Right lobe of liver (tissue), 4 donors: ENCODE results near the gene WDR82.

ENCODE experiments used
- POLR2A ChIP-seq: fragments of 450-650 bp; IDR thresholded peaks from one replicate; pipeline ENCODE4 v1.6.1; 2017; ENCODE audit warnings: antibody characterized with exemption, mild to moderate bottlenecking
- TF ChIP-seq, protein P1 (sequence below), 4 donors: fragments of 200-600 bp in 3 of 4; fragments of 450-650 bp in 1 of 4; IDR thresholded peaks; one replicate each; pipeline versions ENCODE4 v1.5.1 to v1.8.0; 2016 to 2022; ENCODE audit warnings: antibody characterized with exemption in 4 of 4, mild to moderate bottlenecking in 2 of 4
- donor health status: DM: no; HTN: no; CAD: no.
- donor health status: DM: no; HTN: no; CAD: no.
- donor health status: DM: no; HTN: yes; CAD: no.

DNA sequence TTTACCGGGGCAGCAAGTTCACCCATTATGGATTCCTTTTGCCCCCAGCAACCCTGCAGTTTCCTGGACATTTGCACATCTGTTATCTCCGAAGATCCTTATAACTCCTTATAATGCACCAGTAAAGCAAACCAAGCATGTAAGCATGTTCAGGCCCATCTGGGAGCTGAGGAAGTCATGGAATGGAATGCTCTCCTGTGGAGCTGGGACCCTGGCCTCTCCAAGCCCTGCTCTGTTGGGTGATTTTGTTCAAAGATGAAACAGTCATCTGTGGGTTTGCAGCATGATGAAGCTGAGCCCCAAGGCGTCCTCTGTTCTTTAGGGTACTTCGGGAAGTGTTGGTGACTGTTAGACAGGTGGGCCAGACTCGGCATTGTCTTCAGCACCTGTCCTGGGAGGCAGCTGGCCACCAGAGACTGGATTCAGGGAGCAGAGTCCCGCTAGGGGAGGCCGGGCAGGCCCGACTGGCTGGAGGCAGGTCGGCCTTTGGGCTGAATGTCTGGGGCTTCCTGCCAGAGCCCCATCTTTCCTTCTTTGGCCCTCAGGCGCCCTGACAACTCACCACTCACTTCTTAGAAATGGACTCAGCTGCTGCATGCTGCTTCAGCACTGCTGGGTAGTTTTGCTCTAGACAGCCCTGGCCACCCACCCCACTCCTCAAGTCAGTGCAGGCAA, 41.6 kb upstream of the WDR82 start:
- TF ChIP-seq POLR2A: no peak
- TF ChIP-seq, protein P1, sequence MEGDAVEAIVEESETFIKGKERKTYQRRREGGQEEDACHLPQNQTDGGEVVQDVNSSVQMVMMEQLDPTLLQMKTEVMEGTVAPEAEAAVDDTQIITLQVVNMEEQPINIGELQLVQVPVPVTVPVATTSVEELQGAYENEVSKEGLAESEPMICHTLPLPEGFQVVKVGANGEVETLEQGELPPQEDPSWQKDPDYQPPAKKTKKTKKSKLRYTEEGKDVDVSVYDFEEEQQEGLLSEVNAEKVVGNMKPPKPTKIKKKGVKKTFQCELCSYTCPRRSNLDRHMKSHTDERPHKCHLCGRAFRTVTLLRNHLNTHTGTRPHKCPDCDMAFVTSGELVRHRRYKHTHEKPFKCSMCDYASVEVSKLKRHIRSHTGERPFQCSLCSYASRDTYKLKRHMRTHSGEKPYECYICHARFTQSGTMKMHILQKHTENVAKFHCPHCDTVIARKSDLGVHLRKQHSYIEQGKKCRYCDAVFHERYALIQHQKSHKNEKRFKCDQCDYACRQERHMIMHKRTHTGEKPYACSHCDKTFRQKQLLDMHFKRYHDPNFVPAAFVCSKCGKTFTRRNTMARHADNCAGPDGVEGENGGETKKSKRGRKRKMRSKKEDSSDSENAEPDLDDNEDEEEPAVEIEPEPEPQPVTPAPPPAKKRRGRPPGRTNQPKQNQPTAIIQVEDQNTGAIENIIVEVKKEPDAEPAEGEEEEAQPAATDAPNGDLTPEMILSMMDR (IDR thresholded peaks at IDR 0.05): no peak
